GM12892 (cell line): Measurements from ENCODE around the gene PCNX2.

Source experiments
- POLR2A ChIP-seq: IDR thresholded peaks from 2 replicates; pipeline ENCODE4 v1.6.1; 2011; ENCODE audit warnings: low read depth, low read length, control low read depth
- POLR2AphosphoS5 ChIP-seq: IDR thresholded peaks from 2 replicates; pipeline ENCODE4 v1.6.1; 2011; ENCODE audit warnings: low read depth, low read length, control low read depth
- TAF1 ChIP-seq: IDR thresholded peaks from 2 replicates; pipeline ENCODE4 v1.6.1; 2011; ENCODE audit warnings: low read depth, mild to moderate bottlenecking, control low read depth, low read length, borderline replicate concordance

DNA sequence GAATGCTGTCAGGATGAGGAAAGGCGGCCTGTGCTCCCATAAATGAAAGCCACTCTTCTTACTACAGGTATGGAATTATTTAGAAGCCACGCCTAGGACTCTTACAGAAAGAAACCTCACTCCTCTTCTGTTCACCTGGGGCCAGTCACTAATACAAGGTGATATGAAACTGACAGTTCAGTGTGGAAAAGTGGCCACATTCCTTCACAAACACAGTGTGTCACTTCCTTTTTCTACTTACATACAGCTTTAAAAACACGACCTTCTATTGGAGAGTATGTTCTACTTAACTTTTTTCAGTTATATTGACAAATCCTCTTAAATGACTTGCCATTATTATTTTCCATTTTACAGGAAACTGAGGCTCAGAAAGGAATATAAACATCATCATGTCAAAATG is 163.1 kb downstream of the PCNX2 start:
- TF ChIP-seq POLR2AphosphoS5 (no peak), POLR2A (no peak), TAF1 (no peak)
